ENCODE measurements around the gene SLC35B2.

SLC35B2 gene

DNA sequence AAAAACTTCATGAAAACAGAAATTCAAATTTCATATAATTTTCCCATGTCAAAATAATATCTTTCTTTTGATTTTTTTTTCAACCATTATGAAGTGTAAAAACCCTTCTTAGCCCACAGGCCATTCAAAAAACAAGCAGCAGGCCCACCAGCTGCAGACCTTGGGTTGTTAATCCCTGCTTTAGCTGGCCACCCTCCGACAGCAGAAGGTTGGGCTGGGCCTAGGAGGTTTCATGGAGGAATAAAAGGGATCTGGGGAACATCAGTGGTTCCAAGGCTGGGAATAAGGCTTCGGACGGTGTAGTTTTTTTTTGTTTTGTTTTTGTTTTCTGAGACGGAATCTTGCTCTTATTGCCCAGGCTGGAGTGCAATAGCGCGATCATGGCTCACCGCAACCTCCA, 14.0 kb downstream of the SLC35B2 start:
- H3K27me3 ChIP-seq (ENCODE audit: control insufficient read depth, insufficient read depth, low read length) = no peaks in the 10 kb centered on the region
- no peak overlapping the region for H3K9ac ChIP-seq
- H3K4me3 ChIP-seq (ENCODE audit: low read depth, low read length) = no peak overlapping the region
- H2AFZ ChIP-seq = no peak overlapping the region
- TF ChIP-seq, protein P1, sequence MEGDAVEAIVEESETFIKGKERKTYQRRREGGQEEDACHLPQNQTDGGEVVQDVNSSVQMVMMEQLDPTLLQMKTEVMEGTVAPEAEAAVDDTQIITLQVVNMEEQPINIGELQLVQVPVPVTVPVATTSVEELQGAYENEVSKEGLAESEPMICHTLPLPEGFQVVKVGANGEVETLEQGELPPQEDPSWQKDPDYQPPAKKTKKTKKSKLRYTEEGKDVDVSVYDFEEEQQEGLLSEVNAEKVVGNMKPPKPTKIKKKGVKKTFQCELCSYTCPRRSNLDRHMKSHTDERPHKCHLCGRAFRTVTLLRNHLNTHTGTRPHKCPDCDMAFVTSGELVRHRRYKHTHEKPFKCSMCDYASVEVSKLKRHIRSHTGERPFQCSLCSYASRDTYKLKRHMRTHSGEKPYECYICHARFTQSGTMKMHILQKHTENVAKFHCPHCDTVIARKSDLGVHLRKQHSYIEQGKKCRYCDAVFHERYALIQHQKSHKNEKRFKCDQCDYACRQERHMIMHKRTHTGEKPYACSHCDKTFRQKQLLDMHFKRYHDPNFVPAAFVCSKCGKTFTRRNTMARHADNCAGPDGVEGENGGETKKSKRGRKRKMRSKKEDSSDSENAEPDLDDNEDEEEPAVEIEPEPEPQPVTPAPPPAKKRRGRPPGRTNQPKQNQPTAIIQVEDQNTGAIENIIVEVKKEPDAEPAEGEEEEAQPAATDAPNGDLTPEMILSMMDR (IDR thresholded peaks at IDR 0.05) = no peak
- no peaks in the 10 kb centered on the region for H3K36me3 ChIP-seq (ENCODE audit: control insufficient read depth, insufficient read depth, low read length)
- no peak overlapping the region for H3K4me2 ChIP-seq (ENCODE audit: low read length)
- peaks cover 13% of the 10 kb centered on the region for H3K79me2 ChIP-seq
- peaks cover 7% of the 10 kb centered on the region for H3K4me1 ChIP-seq
- H3K9me3 ChIP-seq (ENCODE audit: control insufficient read depth, low read length) = no peaks in the 10 kb centered on the region
- H3K27ac ChIP-seq = no peak overlapping the region

DNA sequence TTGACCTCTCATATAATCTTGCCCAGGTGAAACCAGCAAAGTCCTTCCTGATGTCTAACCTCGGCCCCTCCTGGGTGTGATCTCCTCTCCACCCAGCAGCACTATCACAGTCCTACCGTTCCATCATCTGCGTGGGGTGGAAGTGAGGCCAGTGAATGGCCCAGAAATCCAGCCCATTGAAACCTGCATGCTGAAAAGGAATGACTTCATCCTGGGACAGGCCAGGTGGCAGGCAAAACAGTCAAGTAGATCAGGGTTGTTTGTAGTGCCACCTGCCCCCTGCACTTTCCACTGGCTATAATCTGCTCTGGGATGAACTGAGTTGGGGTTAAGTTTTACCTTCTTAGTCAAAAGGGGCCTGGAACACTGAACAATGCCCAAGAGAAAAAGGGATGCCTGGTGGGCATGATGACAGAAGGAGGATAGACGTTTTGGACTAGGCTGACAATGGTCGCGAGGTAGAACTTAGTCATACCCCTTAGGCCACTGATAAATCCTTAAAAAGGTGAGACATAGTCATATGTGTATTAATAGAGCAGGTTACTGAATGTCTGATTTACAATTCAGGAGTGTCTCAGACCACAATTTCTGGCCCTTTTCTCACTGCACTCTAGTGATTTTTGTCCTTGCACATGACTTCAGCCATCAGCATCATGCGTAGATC, 18.5 kb downstream of the SLC35B2 start:
- H3K9me3 ChIP-seq (ENCODE audit: control insufficient read depth, low read length) = no peaks in the 10 kb centered on the region
- TF ChIP-seq, protein P1 (IDR thresholded peaks at IDR 0.05) = no peak
- H3K4me2 ChIP-seq (ENCODE audit: low read length) = no peak overlapping the region
- H3K4me3 ChIP-seq (ENCODE audit: low read depth, low read length) = no peak overlapping the region
- H3K79me2 ChIP-seq = no peaks in the 10 kb centered on the region
- no peaks in the 10 kb centered on the region for H3K27me3 ChIP-seq (ENCODE audit: control insufficient read depth, insufficient read depth, low read length)
- H2AFZ ChIP-seq = peak overlapping the region; percentile 100
- H3K4me1 ChIP-seq = peaks cover 29% of the 10 kb centered on the region
- no peak overlapping the region for H3K9ac ChIP-seq
- H3K27ac ChIP-seq = no peak overlapping the region
- H3K36me3 ChIP-seq (ENCODE audit: control insufficient read depth, insufficient read depth, low read length) = no peaks in the 10 kb centered on the region

DNA sequence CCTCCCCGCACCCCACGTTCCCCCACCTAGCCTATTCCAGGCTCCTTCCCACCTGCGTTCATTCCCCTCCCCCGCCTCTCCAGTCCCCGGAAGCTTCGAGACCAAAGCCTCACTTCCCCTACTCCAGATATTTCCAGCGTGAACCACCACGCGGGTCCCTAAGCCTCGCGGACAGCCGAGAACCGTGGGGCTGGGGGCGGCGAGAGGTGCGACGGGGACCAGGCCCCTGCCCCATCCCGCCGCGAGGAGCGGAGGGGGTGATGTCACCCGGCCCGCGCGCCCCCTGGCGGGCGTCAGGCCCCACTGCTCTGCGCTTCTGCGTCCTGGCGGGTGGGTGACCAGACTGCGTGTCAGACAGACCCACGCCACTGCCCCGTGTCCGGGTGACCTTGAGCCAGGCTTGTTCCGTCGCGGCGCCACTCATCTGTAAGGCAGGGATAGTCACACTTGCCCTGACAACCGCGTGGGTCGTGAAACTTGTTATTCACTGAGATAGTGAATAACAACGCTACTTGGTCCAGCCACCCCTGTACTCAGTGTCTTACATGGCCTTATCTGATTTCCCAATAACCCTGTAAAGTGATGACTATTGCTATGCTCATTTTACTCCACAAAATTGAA, 19.4 kb downstream of the SLC35B2 start:
- no peaks in the 10 kb centered on the region for H3K9me3 ChIP-seq (ENCODE audit: control insufficient read depth, low read length)

DNA sequence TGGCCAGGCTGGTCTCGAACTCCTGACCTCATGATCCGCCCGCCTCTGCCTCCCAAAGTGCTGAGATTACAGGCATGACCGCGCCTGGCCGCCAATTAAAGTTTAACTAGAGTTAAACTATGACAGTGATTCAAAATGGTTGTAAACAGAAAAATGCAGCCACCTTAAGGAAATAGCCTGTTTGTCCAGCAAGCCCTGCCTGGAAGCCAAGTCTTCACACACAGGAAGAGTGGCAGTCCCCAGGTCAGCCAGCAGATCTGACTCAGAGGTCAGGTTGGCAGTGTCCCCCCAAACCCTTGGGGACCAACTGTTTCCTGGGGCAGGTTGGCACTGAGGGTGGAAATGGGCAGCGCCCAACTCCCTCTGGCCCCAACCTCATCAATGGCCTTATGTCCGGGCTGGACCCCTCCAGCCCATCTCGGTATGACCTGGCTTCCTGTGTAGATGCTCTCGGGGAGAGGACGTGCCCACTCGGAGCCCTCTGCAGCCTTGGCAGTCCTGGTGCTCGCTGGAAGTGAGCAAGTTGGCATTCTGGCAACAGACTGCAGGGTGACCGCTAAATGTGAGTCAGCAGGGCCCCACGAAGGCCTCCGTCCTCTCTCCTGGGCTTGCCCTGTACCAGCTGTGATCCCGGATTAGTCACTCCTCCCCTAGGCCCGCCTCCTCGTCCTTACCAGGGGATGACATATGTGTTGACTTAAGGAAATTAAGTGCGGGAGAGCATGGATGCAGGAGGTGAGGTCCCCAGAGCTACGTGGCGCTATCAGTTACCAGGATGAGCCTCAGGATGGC, 20.1 kb downstream of the SLC35B2 start:
- no peaks in the 10 kb centered on the region for H3K36me3 ChIP-seq (ENCODE audit: control insufficient read depth, insufficient read depth, low read length)
- TF ChIP-seq, protein P1 (IDR thresholded peaks at IDR 0.05) = no peak
- H3K27me3 ChIP-seq (ENCODE audit: control insufficient read depth, insufficient read depth, low read length) = no peaks in the 10 kb centered on the region
- peak overlapping the region; percentile 100 for H2AFZ ChIP-seq
- peaks cover 30% of the 10 kb centered on the region for H3K4me1 ChIP-seq
- H3K9ac ChIP-seq = peak overlapping the region; percentile 64
- H3K4me2 ChIP-seq (ENCODE audit: low read length) = peak overlapping the region; percentile 87
- no peaks in the 10 kb centered on the region for H3K79me2 ChIP-seq
- H3K27ac ChIP-seq = peak overlapping the region; percentile 89
- H3K9me3 ChIP-seq (ENCODE audit: control insufficient read depth, low read length) = no peaks in the 10 kb centered on the region
- peak overlapping the region; percentile 75 for H3K4me3 ChIP-seq (ENCODE audit: low read depth, low read length)

More for the DNA sequence above, 19.4 kb downstream of the SLC35B2 start:
- TF ChIP-seq, protein P1 (IDR thresholded peaks at IDR 0.05) = peak; percentile 98
- peak overlapping the region; percentile 100 for H2AFZ ChIP-seq
- H3K4me3 ChIP-seq (ENCODE audit: low read depth, low read length) = peak overlapping the region; percentile 75
- peak overlapping the region; percentile 87 for H3K4me2 ChIP-seq (ENCODE audit: low read length)
- no peaks in the 10 kb centered on the region for H3K27me3 ChIP-seq (ENCODE audit: control insufficient read depth, insufficient read depth, low read length)
- H3K9ac ChIP-seq = peak overlapping the region; percentile 64
- H3K4me1 ChIP-seq = peaks cover 30% of the 10 kb centered on the region
- peak overlapping the region; percentile 89 for H3K27ac ChIP-seq
- H3K36me3 ChIP-seq (ENCODE audit: control insufficient read depth, insufficient read depth, low read length) = no peaks in the 10 kb centered on the region
- no peaks in the 10 kb centered on the region for H3K79me2 ChIP-seq

Data from parathyroid adenoma (tissue), 2 donors.